ENCODE data around the gene STAT4. TPM values are rescaled to one million over a fixed set of nuclear protein-coding genes. Genes with fewer than 3 reads are reported as not detected.

STAT4 gene
- total RNA-seq, 2 donors from 2014 or later, result 3.2 to 8.8 TPM

DNA sequence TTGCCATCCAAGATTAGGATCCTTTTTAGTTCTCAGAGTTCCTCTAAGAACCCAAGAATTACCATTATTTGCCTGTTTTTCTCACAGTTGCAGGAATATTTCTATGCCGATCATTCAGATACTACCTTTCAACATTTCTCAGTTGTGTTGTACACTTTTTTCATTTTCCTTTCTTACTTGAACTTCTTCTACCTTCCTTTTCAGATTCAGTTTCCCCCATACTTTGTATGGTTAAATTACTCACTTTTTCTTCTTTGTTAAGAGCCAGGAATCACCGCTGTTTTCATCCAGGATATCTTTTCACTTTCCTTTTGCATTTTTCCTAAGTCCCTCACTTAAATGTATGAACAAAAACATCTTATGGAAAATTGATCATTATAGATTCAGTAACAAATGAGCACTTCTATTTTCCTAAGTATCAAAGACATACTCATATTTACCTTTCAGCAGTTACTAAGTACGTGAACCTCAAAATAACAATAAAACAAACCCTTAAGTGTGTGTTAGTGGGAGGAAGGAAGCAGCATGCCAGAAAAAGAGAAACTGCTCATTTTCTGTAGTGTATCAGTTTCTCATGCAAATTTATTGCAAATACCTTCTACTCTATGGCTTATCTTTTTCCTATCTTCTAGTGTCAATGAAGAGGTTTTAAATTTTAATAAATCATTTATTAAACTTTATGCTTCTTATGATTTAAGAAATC is 72.5 kb downstream of the STAT4 start:
- H3K4me3 ChIP-seq (ENCODE audit: low read length), result no peak overlapping the region
- H3K4me1 ChIP-seq (ENCODE audit: control insufficient read depth, insufficient read depth, low read length), result no peaks in the 10 kb centered on the region
- H3K27me3 ChIP-seq (ENCODE audit: control insufficient read depth, insufficient read depth, low read length, poor library complexity, severe bottlenecking), result no peaks in the 10 kb centered on the region
- no peaks in the 10 kb centered on the region for H3K27me3 Mint-ChIP-seq (ENCODE audit: insufficient read depth)
- TF ChIP-seq CTCF (conservative IDR thresholded peaks at IDR 0.05), result no peak
- H3K4me1 Mint-ChIP-seq, result peaks cover 2% of the 10 kb centered on the region
- H3K27ac ChIP-seq (ENCODE audit: low read depth, low read length), result no peak overlapping the region
- 97 to 100% methylated on average over 2 of the region's 3 CpGs for WGBS, 2 experiments (ENCODE audit: insufficient coverage in 1 of 2, insufficient read length in 1 of 2)
- H3K36me3 ChIP-seq (ENCODE audit: control insufficient read depth, insufficient read depth, low read length), result no peaks in the 10 kb centered on the region
- no peak for DNase-seq
- H3K9me3 Mint-ChIP-seq, result peaks cover 3% of the 10 kb centered on the region
- H3K9me3 ChIP-seq (ENCODE audit: control insufficient read depth, low read length), result peaks cover 2% of the 10 kb centered on the region
- H3K4me3 Mint-ChIP-seq, result no peak overlapping the region
- H3K36me3 Mint-ChIP-seq (ENCODE audit: low read depth), result no peaks in the 10 kb centered on the region
- H3K27ac Mint-ChIP-seq, result no peak overlapping the region
- H3K9ac ChIP-seq (ENCODE audit: extremely low read depth, low read length, poor library complexity, severe bottlenecking), result no peak overlapping the region

DNA sequence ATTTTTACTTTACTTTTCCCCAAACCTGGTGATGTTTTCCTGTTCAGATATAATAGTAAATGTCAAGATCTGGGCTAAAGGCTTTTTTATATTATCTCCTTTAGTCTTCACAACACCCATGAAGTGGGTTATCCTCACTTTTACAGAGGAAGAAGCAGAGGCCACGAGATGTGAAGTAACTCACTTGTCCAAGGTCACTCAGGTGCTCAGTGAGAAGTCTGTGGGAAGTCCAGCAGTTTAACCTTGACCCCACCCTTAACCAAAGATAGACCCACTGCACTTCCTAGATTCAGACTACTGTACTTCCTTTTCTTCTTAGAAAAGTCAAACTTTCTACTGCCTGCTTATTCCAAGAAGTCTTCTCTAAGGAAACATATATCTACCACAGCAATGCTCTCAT is 80.5 kb downstream of the STAT4 start:
- TF ChIP-seq CTCF (conservative IDR thresholded peaks at IDR 0.05), result no peak
- no peak for DNase-seq
- Mint-ChIP-seq H3K4me1 (peaks cover 2% of the 10 kb centered on the region), H3K9me3 (no peaks in the 10 kb centered on the region), H3K36me3 (ENCODE audit: low read depth) (no peaks in the 10 kb centered on the region), H3K4me3 (no peak overlapping the region), H3K27me3 (ENCODE audit: insufficient read depth) (no peaks in the 10 kb centered on the region), H3K27ac (no peak overlapping the region)
- no peaks in the 10 kb centered on the region for H3K36me3 ChIP-seq (ENCODE audit: control insufficient read depth, insufficient read depth, low read length)
- no peaks in the 10 kb centered on the region for H3K4me1 ChIP-seq (ENCODE audit: control insufficient read depth, insufficient read depth, low read length)
- WGBS, 2 experiments (ENCODE audit: insufficient coverage in 1 of 2, insufficient read length in 1 of 2), result 74% methylated on average over 1 of the region's 1 CpG; no CpG with 5 or more reads in 1 of the 2 experiments
- H3K9me3 ChIP-seq (ENCODE audit: control insufficient read depth, low read length), result no peaks in the 10 kb centered on the region
- no peaks in the 10 kb centered on the region for H3K27me3 ChIP-seq (ENCODE audit: control insufficient read depth, insufficient read depth, low read length, poor library complexity, severe bottlenecking)
- no peak overlapping the region for H3K9ac ChIP-seq (ENCODE audit: extremely low read depth, low read length, poor library complexity, severe bottlenecking)
- no peak overlapping the region for H3K27ac ChIP-seq (ENCODE audit: low read depth, low read length)
- H3K4me3 ChIP-seq (ENCODE audit: low read length), result no peak overlapping the region

DNA sequence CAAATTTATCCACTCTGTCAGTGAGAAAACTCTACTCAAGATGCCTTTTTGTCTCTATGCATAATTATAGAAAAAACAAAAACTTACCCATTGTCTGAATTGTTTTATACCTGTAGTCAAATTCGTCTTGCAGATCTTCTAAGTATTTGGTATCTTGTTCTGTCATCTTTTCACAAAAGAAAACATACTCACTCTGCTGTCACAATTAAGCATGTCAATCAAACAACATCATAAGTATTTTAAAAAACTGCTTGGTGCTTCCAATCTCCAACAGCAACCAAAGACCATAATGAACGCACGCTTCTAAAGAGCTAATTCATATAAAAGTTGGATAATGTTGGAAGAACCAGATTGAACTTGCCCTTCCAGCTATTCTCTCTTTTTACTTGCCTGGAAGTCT is 81.2 kb downstream of the STAT4 start:
- peaks cover 2% of the 10 kb centered on the region for H3K4me1 Mint-ChIP-seq
- Histone ChIP-seq H3K4me3 (ENCODE audit: low read length) (no peak overlapping the region), H3K4me1 (ENCODE audit: control insufficient read depth, insufficient read depth, low read length) (no peaks in the 10 kb centered on the region), H3K9me3 (ENCODE audit: control insufficient read depth, low read length) (no peaks in the 10 kb centered on the region), H3K27ac (ENCODE audit: low read depth, low read length) (no peak overlapping the region), H3K9ac (ENCODE audit: extremely low read depth, low read length, poor library complexity, severe bottlenecking) (no peak overlapping the region), H3K27me3 (ENCODE audit: control insufficient read depth, insufficient read depth, low read length, poor library complexity, severe bottlenecking) (no peaks in the 10 kb centered on the region), H3K36me3 (ENCODE audit: control insufficient read depth, insufficient read depth, low read length) (peaks cover 2% of the 10 kb centered on the region)
- no peak overlapping the region for H3K27ac Mint-ChIP-seq
- H3K9me3 Mint-ChIP-seq, result no peaks in the 10 kb centered on the region
- no peak overlapping the region for H3K4me3 Mint-ChIP-seq
- no peaks in the 10 kb centered on the region for H3K27me3 Mint-ChIP-seq (ENCODE audit: insufficient read depth)
- no peaks in the 10 kb centered on the region for H3K36me3 Mint-ChIP-seq (ENCODE audit: low read depth)
- DNase-seq, result no peak
- WGBS, 2 experiments (ENCODE audit: insufficient coverage in 1 of 2, insufficient read length in 1 of 2), result 87 to 100% methylated on average over 1 to 3 of the region's 3 CpGs
- TF ChIP-seq CTCF (conservative IDR thresholded peaks at IDR 0.05), result no peak
